A673 (cell line): ENCODE data around the gene CEP89.

Source experiments
- CTCF ChIP-seq: fragments of 300-800, 200-600 bp; sonication (generic); conservative IDR thresholded peaks from 2 replicates; pipeline ENCODE4 v1.5.1; 2017; ENCODE audit warnings: low read depth, mild to moderate bottlenecking, antibody characterized with exemption, low read length, moderate library complexity, mixed read lengths
- EZH2 ChIP-seq: fragments of 200-600 bp; sonication (generic); IDR thresholded peaks from 2 replicates; pipeline ENCODE4 v1.6.1; 2017; ENCODE audit warnings: borderline replicate concordance, low read depth, mild to moderate bottlenecking, mixed read lengths, antibody characterized with exemption, low read length; ENCODE audit not compliant: poor library complexity, severe bottlenecking

GRCh38 chr19:32862741-32863140 lies 109.0 kb downstream of the CEP89 start:
- TF ChIP-seq CTCF (no peak), EZH2 (no peak)
